Neural progenitor cell (in vitro differentiated cells): ENCODE measurements around the gene HMGCS1. TPM values are rescaled to one million over a fixed set of nuclear protein-coding genes. Genes with fewer than 3 reads are reported as not detected.

Experiments used
- DNase-seq: peaks from one replicate; pipeline ENCODE4 v3.0.0-alpha.2; 2016; ENCODE audit warnings: low spot score
- H2AFZ ChIP-seq: fragments of 200-600 bp; sonication (generic); replicated peaks from 2 replicates; pipeline ENCODE4 v1.6.1; 2016; ENCODE audit warnings: antibody characterized with exemption
- H3F3A ChIP-seq: fragments of 200-600 bp; sonication (generic); 2 replicates; pipeline ENCODE4 v1.6.1; 2016; ENCODE audit warnings: antibody characterized with exemption, low read depth
- H3K27ac ChIP-seq: fragments of 200-600 bp; sonication (generic); 2 replicates; pipeline ENCODE4 v1.5.1; 2016; ENCODE audit warnings: mild to moderate bottlenecking
- H3K27me3 ChIP-seq: fragments of 200-600 bp; sonication (generic); 2 replicates; pipeline ENCODE4 v1.6.1; 2016; ENCODE audit warnings: mild to moderate bottlenecking, moderate library complexity
- H3K36me3 ChIP-seq: fragments of 200-600 bp; sonication (generic); 2 replicates; pipeline ENCODE4 v1.5.1; 2016
- H3K4me1 ChIP-seq: fragments of 200-600 bp; sonication (generic); 2 replicates; pipeline ENCODE4 v1.6.1; 2016; ENCODE audit warnings: mixed run types
- H3K4me2 ChIP-seq: fragments of 200-600 bp; sonication (generic); 2 replicates; pipeline ENCODE4 v1.6.1; 2016
- H3K4me3 ChIP-seq: fragments of 200-600 bp; sonication (generic); 2 replicates; pipeline ENCODE4 v1.5.1; 2016
- H3K79me2 ChIP-seq: fragments of 200-600 bp; sonication (generic); 2 replicates; pipeline ENCODE4 v1.6.1; 2016; ENCODE audit warnings: low read depth
- H3K9ac ChIP-seq: fragments of 200-600 bp; sonication (generic); 2 replicates; pipeline ENCODE4 v1.6.1; 2016
- H3K9me3 ChIP-seq: fragments of 200-600 bp; sonication (generic); 2 replicates; pipeline ENCODE4 v1.5.1; 2016; ENCODE audit warnings: low read depth
- H4K20me1 ChIP-seq: fragments of 200-600 bp; sonication (generic); 2 replicates; pipeline ENCODE4 v1.6.1; 2016; ENCODE audit warnings: low read depth
- H3K27ac Mint-ChIP-seq: 3 replicates; pipeline ENCODE4 v1.8.0; 2021; ENCODE audit warnings: mixed read lengths
- H3K27me3 Mint-ChIP-seq: 2 replicates; pipeline ENCODE4 v1.8.0; 2022; ENCODE audit warnings: low read depth, mild to moderate bottlenecking, inconsistent platforms, moderate library complexity, mixed read lengths; ENCODE audit not compliant: insufficient read depth
- H3K36me3 Mint-ChIP-seq: 3 replicates; pipeline ENCODE4 v1.8.0; 2021; ENCODE audit warnings: mixed read lengths
- H3K4me1 Mint-ChIP-seq: 3 replicates; pipeline ENCODE4 v1.8.0; 2021; ENCODE audit warnings: mixed read lengths
- H3K4me3 Mint-ChIP-seq: 3 replicates; pipeline ENCODE4 v1.8.0; 2021; ENCODE audit warnings: mild to moderate bottlenecking, moderate library complexity, mixed read lengths
- H3K9me3 Mint-ChIP-seq: 3 replicates; pipeline ENCODE4 v1.8.0; 2020; ENCODE audit warnings: mixed read lengths
- CTCF ChIP-seq: fragments of 200-600 bp; sonication (generic); IDR thresholded peaks from 2 replicates; pipeline ENCODE4 v1.5.1; 2017; ENCODE audit warnings: antibody characterized with exemption, mild to moderate bottlenecking
- EZH2 ChIP-seq: fragments of 200-600 bp; sonication (generic); IDR thresholded peaks from 2 replicates; pipeline ENCODE4 v1.6.1; 2017; ENCODE audit warnings: antibody characterized with exemption, mild to moderate bottlenecking, moderate library complexity
- EZH2phosphoT487 ChIP-seq: fragments of 200-600 bp; sonication (generic); IDR thresholded peaks from 2 replicates; pipeline ENCODE4 v1.6.1; 2017; ENCODE audit warnings: antibody characterized with exemption
- total RNA-seq: library from RNA; depleted of rRNA; stranded (reverse); fragments of >200 nt; gene quantifications from 2 replicates; pipeline ENCODE4 v1.2.3, GENCODE V29; 2015; ENCODE audit warnings: low replicate concordance

The HMGCS1 gene
- total RNA-seq, result 221 and 274 TPM in 2 replicates

DNA sequence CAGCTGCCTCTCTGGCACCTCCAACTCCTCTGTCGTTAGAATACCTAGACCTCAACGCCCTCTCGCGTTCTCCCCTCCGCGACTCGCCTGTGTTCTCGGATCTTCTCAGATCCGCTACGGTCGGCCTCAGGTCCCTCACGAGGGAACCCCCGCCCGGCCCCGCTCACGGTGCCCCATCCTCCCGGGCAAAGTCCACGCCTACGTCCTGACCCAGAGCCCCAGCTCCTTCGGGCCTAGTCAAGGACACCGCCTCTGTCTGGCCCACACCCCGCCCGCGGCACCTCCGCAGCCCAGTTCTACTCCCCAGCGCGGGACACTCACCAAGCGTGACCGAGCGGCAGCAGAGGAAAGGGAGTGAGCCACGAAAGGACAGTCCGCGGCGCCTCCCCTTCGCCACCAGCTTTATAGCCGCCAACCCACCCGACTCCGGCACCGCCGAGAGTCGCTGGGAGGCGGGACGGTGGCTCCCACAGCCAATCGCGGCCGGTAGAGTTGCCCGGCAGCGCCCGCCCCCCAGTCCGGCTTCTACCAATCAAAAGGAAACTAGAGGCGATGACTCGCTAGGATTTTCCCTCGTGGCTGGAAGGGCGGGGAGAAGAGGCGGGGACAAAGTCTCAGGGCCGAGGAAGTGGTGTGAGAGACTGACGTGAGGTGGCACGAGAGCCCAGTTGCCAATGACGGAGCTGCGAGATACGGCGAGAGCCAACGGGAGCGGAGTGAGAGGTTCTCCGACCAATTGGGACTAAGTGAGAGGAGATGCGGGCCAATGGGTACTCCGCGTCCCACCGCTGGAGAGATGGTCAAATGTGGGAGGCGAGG, at the start of gene HMGCS1:
HMGCS1 (minus strand) TSS at position 378 of the 819 bp plus-strand sequence. CDS start 14,447 bp downstream, outside the sequence.
- no peak for TF ChIP-seq EZH2phosphoT487
- Histone ChIP-seq H3F3A (peaks cover 44% of the 10 kb centered on the region), H3K4me2 (peak within 1 kb of the TSS; percentile 95), H3K36me3 (peaks cover 5% of the 10 kb centered on the region), H3K27ac (peak within 1 kb of the TSS; percentile 92), H2AFZ (peak within 1 kb of the TSS; percentile 70), H3K9ac (peak within 1 kb of the TSS; percentile 81), H3K4me1 (peaks cover 49% of the 10 kb centered on the region), H3K79me2 (peaks cover 58% of the 10 kb centered on the region), H3K27me3 (no peaks in the 10 kb centered on the region), H3K9me3 (no peaks in the 10 kb centered on the region), H3K4me3 (peak within 1 kb of the TSS; percentile 79), H4K20me1 (peaks cover 48% of the 10 kb centered on the region)
- Mint-ChIP-seq H3K27ac (peak within 1 kb of the TSS; percentile 99), H3K4me1 (peaks cover 53% of the 10 kb centered on the region), H3K27me3 (peaks cover 9% of the 10 kb centered on the region), H3K36me3 (peaks cover 31% of the 10 kb centered on the region), H3K9me3 (peaks cover 26% of the 10 kb centered on the region), H3K4me3 (peak within 1 kb of the TSS; percentile 100)
- DNase-seq, result peak; percentile 98

- no peaks in the 10 kb centered on the region for H3K9me3 ChIP-seq
- Mint-ChIP-seq H3K27ac (no peak overlapping the region), H3K9me3 (peaks cover 11% of the 10 kb centered on the region), H3K4me3 (no peak overlapping the region), H3K36me3 (no peaks in the 10 kb centered on the region), H3K4me1 (no peaks in the 10 kb centered on the region), H3K27me3 (peaks cover 2% of the 10 kb centered on the region)
- H3K9ac ChIP-seq, result no peak overlapping the region
- no peaks in the 10 kb centered on the region for H3K36me3 ChIP-seq
- no peak overlapping the region for H3K27ac ChIP-seq
- H3F3A ChIP-seq, result no peaks in the 10 kb centered on the region
- H3K4me3 ChIP-seq, result no peak overlapping the region
- no peak overlapping the region for H2AFZ ChIP-seq
- H3K79me2 ChIP-seq, result no peaks in the 10 kb centered on the region
- H4K20me1 ChIP-seq, result no peaks in the 10 kb centered on the region
- no peak overlapping the region for H3K4me2 ChIP-seq
- no peaks in the 10 kb centered on the region for H3K4me1 ChIP-seq
- TF ChIP-seq EZH2 (no peak), EZH2phosphoT487 (no peak), CTCF (no peak)
- H3K27me3 ChIP-seq, result no peaks in the 10 kb centered on the region
- DNase-seq, result no peak
These were observed 45.5 kb upstream of the HMGCS1 start for GRCh38 chr5:43358726-43359125.

- Histone ChIP-seq H4K20me1 (no peaks in the 10 kb centered on the region), H3K9ac (no peak overlapping the region), H3K4me2 (no peak overlapping the region), H3K27ac (no peak overlapping the region), H3K4me1 (no peaks in the 10 kb centered on the region), H2AFZ (no peak overlapping the region), H3K4me3 (no peak overlapping the region), H3K9me3 (no peaks in the 10 kb centered on the region), H3K27me3 (no peaks in the 10 kb centered on the region), H3F3A (no peaks in the 10 kb centered on the region), H3K79me2 (no peaks in the 10 kb centered on the region), H3K36me3 (no peaks in the 10 kb centered on the region)
- H3K9me3 Mint-ChIP-seq, result peaks cover 11% of the 10 kb centered on the region
- H3K4me1 Mint-ChIP-seq, result no peaks in the 10 kb centered on the region
- H3K36me3 Mint-ChIP-seq, result no peaks in the 10 kb centered on the region
- H3K4me3 Mint-ChIP-seq, result no peak overlapping the region
- peaks cover 2% of the 10 kb centered on the region for H3K27me3 Mint-ChIP-seq
- DNase-seq, result no peak
- TF ChIP-seq CTCF (no peak), EZH2 (no peak), EZH2phosphoT487 (no peak)
- H3K27ac Mint-ChIP-seq, result no peak overlapping the region
These were observed 45.1 kb upstream of the HMGCS1 start for GRCh38 chr5:43358301-43358700.

- H3K27ac ChIP-seq, result no peak overlapping the region
- Mint-ChIP-seq H3K27me3 (peaks cover 2% of the 10 kb centered on the region), H3K27ac (no peak overlapping the region), H3K9me3 (peaks cover 11% of the 10 kb centered on the region), H3K4me3 (no peak overlapping the region), H3K36me3 (no peaks in the 10 kb centered on the region), H3K4me1 (no peaks in the 10 kb centered on the region)
- no peaks in the 10 kb centered on the region for H3K9me3 ChIP-seq
- no peaks in the 10 kb centered on the region for H3K4me1 ChIP-seq
- no peaks in the 10 kb centered on the region for H3F3A ChIP-seq
- TF ChIP-seq EZH2phosphoT487 (no peak), EZH2 (no peak), CTCF (no peak)
- H3K27me3 ChIP-seq, result no peaks in the 10 kb centered on the region
- H3K4me2 ChIP-seq, result no peak overlapping the region
- H3K79me2 ChIP-seq, result no peaks in the 10 kb centered on the region
- no peak for DNase-seq
- no peak overlapping the region for H3K4me3 ChIP-seq
- H2AFZ ChIP-seq, result no peak overlapping the region
- H3K9ac ChIP-seq, result no peak overlapping the region
- H3K36me3 ChIP-seq, result no peaks in the 10 kb centered on the region
- no peaks in the 10 kb centered on the region for H4K20me1 ChIP-seq
These were observed 44.7 kb upstream of the HMGCS1 start for GRCh38 chr5:43357878-43358281.
